HG02852 (cell line): ENCODE results near the gene SMARCA2.

ENCODE experiments used
- ATAC-seq: cut with Tn5 transposase; IDR thresholded peaks from one replicate; pipeline ENCODE4 v1.9.1; 2021; ENCODE audit warnings: mild to moderate bottlenecking, moderate library complexity; ENCODE audit not compliant: unreplicated experiment

The SMARCA2 gene

GRCh38 chr9:2164268-2164667 lies 149.1 kb downstream of the SMARCA2 start:
- no peak for ATAC-seq

- ATAC-seq: no peak
Observed at GRCh38 chr9:2166203-2166602, 151.1 kb downstream of the SMARCA2 start.

GRCh38 chr9:2169035-2169434 lies 153.9 kb downstream of the SMARCA2 start:
- no peak for ATAC-seq

GRCh38 chr9:2170722-2171121 lies 155.6 kb downstream of the SMARCA2 start:
- ATAC-seq: no peak

- no peak for ATAC-seq
Observed at GRCh38 chr9:2173170-2173569, 158.0 kb downstream of the SMARCA2 start.

- ATAC-seq: no peak
Observed at GRCh38 chr9:2173861-2174260, 158.7 kb downstream of the SMARCA2 start.

GRCh38 chr9:2174306-2174705 lies 159.2 kb downstream of the SMARCA2 start:
- ATAC-seq: no peak

GRCh38 chr9:2174911-2175310 lies 159.8 kb downstream of the SMARCA2 start:
- ATAC-seq: no peak

GRCh38 chr9:2177121-2177520 lies 162.0 kb downstream of the SMARCA2 start:
- ATAC-seq: no peak

GRCh38 chr9:2178034-2178734 lies 163.0 kb downstream of the SMARCA2 start:
- ATAC-seq: no peak

GRCh38 chr9:2179567-2179966 lies 164.4 kb downstream of the SMARCA2 start:
- no peak for ATAC-seq

- ATAC-seq: no peak
Observed at GRCh38 chr9:2180154-2180553, 165.0 kb downstream of the SMARCA2 start.

- ATAC-seq: no peak
Observed at GRCh38 chr9:2180704-2181103, 165.6 kb downstream of the SMARCA2 start.

- no peak for ATAC-seq
Observed at GRCh38 chr9:2181792-2182191, 166.6 kb downstream of the SMARCA2 start.

- no peak for ATAC-seq
Observed at GRCh38 chr9:2190939-2191608, 175.9 kb downstream of the SMARCA2 start.

GRCh38 chr9:2191609-2191972 lies 176.4 kb downstream of the SMARCA2 start:
- ATAC-seq: no peak

- ATAC-seq: no peak
Observed at GRCh38 chr9:2192356-2192979, 177.3 kb downstream of the SMARCA2 start.

GRCh38 chr9:2193552-2193951 lies 178.4 kb downstream of the SMARCA2 start:
- ATAC-seq: no peak

GRCh38 chr9:2195211-2195610 lies 180.1 kb downstream of the SMARCA2 start:
- ATAC-seq: no peak

GRCh38 chr9:2196757-2197156 lies 181.6 kb downstream of the SMARCA2 start:
- no peak for ATAC-seq

GRCh38 chr9:2198956-2199635 lies 183.9 kb downstream of the SMARCA2 start:
- no peak for ATAC-seq
